ENCODE measurements around the gene SLITRK2.

- TF ChIP-seq, protein P1, sequence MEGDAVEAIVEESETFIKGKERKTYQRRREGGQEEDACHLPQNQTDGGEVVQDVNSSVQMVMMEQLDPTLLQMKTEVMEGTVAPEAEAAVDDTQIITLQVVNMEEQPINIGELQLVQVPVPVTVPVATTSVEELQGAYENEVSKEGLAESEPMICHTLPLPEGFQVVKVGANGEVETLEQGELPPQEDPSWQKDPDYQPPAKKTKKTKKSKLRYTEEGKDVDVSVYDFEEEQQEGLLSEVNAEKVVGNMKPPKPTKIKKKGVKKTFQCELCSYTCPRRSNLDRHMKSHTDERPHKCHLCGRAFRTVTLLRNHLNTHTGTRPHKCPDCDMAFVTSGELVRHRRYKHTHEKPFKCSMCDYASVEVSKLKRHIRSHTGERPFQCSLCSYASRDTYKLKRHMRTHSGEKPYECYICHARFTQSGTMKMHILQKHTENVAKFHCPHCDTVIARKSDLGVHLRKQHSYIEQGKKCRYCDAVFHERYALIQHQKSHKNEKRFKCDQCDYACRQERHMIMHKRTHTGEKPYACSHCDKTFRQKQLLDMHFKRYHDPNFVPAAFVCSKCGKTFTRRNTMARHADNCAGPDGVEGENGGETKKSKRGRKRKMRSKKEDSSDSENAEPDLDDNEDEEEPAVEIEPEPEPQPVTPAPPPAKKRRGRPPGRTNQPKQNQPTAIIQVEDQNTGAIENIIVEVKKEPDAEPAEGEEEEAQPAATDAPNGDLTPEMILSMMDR (IDR thresholded peaks at IDR 0.05 in 8 of 11, conservative IDR thresholded peaks at IDR 0.05 in 3 of 11) = no peak
- no peak for TF ChIP-seq POLR2A (IDR thresholded peaks at IDR 0.05)
These were observed 3.2 kb downstream of the SLITRK2 start for GRCh38 chrX:145820825-145821224.
